BLaER1 treated with 17β-estradiol and CSF1 and Interleukin-3, amounts not matched to agents 10 nM and 100 nM (cell line): ENCODE data around the gene WIPF3.
"Not testable (repeated sequence)": the region's sequence is repeated elsewhere in the genome, so short reads cannot be mapped to it uniquely, and the experiment has no call there.

Experiments used
- H3K27ac ChIP-seq, 11 experiments: shearing (Covaris generic); formaldehyde crosslinking; 2 replicates each; pipeline ENCODE4 v1.8.1; 2022
- H3K27me3 ChIP-seq, 11 experiments: shearing (Covaris generic); formaldehyde crosslinking; 2 replicates each; pipeline ENCODE4 v1.8.1; 2022
- H3K36me3 ChIP-seq, 11 experiments: shearing (Covaris generic); formaldehyde crosslinking; 2 replicates each; pipeline ENCODE4 v1.8.1; 2022
- H3K4me1 ChIP-seq, 10 experiments: shearing (Covaris generic); formaldehyde crosslinking; 2 replicates each; pipeline ENCODE4 v1.8.1; 2022
- H3K4me2 ChIP-seq, 11 experiments: shearing (Covaris generic); formaldehyde crosslinking; 2 replicates each; pipeline ENCODE4 v1.8.1; 2022
- H3K4me3 ChIP-seq, 10 experiments: shearing (Covaris generic); formaldehyde crosslinking; 2 replicates each; pipeline ENCODE4 v1.8.1; 2022
- H3K9ac ChIP-seq, 11 experiments: shearing (Covaris generic); formaldehyde crosslinking; 2 replicates each; pipeline ENCODE4 v1.8.1; 2022
- H3K9me3 ChIP-seq, 11 experiments: shearing (Covaris generic); formaldehyde crosslinking; replicated peaks in 1 of 11; 2 replicates each; pipeline ENCODE4 v1.8.1; 2022
- H4K20me1 ChIP-seq, 11 experiments: shearing (Covaris generic); formaldehyde crosslinking; 2 replicates each; pipeline ENCODE4 v1.8.1; 2022
- Cebpa-rat ChIP-seq, 11 experiments: shearing (Covaris generic); IDR thresholded peaks; 2 replicates each; pipeline ENCODE4 v1.8.1; 2022

Gene WIPF3

DNA sequence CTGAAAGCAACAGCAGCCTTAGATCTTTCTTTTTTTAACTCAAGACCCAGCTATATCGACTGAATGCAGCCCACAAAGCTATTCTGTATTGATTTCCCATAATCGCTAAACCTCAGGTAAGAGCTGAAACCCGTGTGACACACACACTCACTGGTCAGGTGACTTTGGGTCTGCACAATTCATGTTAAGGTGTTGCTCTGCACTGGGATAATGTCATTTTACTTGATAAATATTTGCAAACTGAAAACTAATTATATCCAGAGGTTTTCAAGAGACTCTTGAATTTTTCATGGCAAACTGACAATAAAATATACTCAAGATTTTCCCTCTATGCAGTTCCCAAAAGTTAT is 150.2 kb downstream of the WIPF3 start:
- H3K27ac ChIP-seq = no peak overlapping the region
- no peaks in the 10 kb centered on the region for H3K36me3 ChIP-seq
- no peak overlapping the region for H3K9ac ChIP-seq
- H3K9me3 ChIP-seq = peaks cover 0 to 6% (median 3%) of the 10 kb centered on the region in 11 experiments; a peak in 15 of 22 replicates
- peaks cover 7 to 12% (median 10%) of the 10 kb centered on the region in 10 experiments for H3K4me1 ChIP-seq
- TF ChIP-seq Cebpa-rat (IDR thresholded peaks at IDR 0.05) = no peak
- peak overlapping the region; percentile 4 to 70 (median 47); a peak in 19 of 22 replicates for H3K4me2 ChIP-seq
- H3K4me3 ChIP-seq = no peak overlapping the region
- H4K20me1 ChIP-seq = no peaks in the 10 kb centered on the region
- no peaks in the 10 kb centered on the region for H3K27me3 ChIP-seq

DNA sequence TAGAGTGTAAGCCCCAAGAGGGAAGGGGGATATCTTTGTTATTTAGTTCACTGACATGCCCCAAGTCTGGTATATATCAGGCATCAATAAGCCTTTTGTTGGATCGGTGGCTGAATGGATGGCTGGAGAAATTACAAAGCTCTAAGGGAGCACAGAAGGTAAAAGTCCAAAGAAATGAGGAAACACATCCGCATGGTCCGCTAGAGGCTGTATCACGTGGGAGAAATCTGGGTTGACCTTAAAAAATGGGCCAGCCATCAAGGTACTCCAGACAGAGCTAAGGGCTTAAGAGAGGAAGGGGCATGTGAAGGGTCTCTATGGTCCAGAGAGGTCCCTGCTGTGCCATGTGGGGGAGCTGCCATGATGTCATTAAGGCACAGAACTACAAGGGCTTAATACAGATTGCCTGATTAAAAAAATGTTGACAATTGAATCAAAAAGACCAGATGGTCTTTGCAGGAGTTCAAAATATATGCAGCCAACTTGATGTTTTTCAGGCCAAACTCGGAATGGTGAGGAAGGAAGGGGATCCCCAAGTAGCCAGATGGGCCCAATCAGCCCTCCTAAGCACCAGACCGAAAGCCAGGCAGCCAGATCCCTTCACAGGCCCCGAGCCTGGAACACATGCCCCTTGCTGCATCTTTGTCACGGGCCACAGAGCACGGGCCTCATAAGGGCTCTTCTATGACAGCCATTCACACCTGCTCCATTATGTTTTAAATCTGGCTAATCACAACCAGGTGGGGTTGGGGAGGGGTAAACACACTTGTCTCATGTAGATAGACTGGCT is 151.4 kb downstream of the WIPF3 start:
- H3K4me1 ChIP-seq = peaks cover 7 to 12% (median 10%) of the 10 kb centered on the region in 10 experiments
- no peak overlapping the region for H3K4me3 ChIP-seq
- no peak overlapping the region for H3K9ac ChIP-seq
- no peak for TF ChIP-seq Cebpa-rat (IDR thresholded peaks at IDR 0.05)
- no peaks in the 10 kb centered on the region; a peak in 2 of 22 replicates for H3K9me3 ChIP-seq
- H3K27ac ChIP-seq = no peak overlapping the region
- no peaks in the 10 kb centered on the region for H3K36me3 ChIP-seq
- no peak overlapping the region for H3K4me2 ChIP-seq
- no peaks in the 10 kb centered on the region for H3K27me3 ChIP-seq
- H4K20me1 ChIP-seq = no peaks in the 10 kb centered on the region

DNA sequence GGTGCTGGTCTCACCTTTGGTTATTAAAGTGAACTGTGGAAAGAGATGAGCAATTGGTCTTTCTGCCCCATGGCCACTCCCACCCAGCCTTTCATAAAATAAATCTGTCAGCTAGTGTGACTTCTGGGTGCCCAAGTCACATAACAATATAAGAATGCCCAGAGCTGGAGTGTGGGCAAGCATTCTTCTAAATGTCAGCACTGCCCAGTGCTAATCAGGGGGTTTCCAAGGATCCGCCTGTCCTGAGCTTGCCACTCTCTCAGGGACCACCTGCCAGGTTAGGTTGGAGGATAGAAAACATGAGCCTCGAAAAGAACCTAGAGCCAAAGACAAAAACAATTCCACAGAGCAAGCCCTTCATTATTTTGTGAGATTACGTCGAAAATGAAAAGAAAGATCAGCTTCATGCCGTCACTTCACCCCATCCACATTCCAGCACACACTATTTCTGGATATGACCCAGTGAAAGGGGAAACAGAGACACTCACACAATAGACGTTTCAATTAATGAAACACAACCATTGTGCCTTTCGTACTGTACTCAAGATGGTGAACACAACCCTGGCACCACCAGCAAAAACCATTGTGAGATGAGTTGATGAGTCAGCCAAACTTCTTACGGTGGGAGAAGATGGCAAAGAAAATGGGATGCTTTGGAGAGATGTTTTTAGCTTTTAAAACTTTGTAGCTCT is 152.5 kb downstream of the WIPF3 start:
- Histone ChIP-seq H3K9ac (no peak overlapping the region), H3K27ac (no peak overlapping the region), H3K4me1 (peaks cover 7 to 12% (median 10%) of the 10 kb centered on the region in 10 experiments), H3K4me3 (no peak overlapping the region), H4K20me1 (no peaks in the 10 kb centered on the region), H3K4me2 (no peak overlapping the region), H3K9me3 (no peaks in the 10 kb centered on the region; a peak in 2 of 22 replicates), H3K36me3 (no peaks in the 10 kb centered on the region), H3K27me3 (no peaks in the 10 kb centered on the region)
- TF ChIP-seq Cebpa-rat (IDR thresholded peaks at IDR 0.05) = no peak

DNA sequence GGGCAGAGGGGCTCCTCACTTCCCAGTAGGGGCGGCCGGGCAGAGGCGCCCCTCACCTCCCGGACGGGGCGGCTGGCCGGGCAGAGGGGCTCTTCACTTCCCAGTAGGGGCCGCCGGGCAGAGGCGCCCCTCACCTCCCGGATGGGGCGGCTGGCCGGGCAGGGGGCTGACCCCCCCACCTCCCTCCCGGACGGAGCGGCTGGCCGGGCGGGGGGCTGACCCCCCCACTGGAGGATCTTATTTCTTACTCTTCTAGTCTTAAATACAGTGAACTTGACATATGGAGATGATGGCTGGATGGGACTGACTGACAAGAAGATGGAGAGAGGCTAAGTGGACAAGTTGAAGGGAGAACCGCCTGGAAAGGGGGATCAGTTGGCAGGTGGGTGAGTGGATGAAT is 155.3 kb downstream of the WIPF3 start:
- H3K27ac ChIP-seq, H3K4me1 ChIP-seq, H3K4me2 ChIP-seq, H3K27me3 ChIP-seq, H3K36me3 ChIP-seq, H3K9ac ChIP-seq, H3K4me3 ChIP-seq, H3K9me3 ChIP-seq, H4K20me1 ChIP-seq: not testable (repeated sequence)

DNA sequence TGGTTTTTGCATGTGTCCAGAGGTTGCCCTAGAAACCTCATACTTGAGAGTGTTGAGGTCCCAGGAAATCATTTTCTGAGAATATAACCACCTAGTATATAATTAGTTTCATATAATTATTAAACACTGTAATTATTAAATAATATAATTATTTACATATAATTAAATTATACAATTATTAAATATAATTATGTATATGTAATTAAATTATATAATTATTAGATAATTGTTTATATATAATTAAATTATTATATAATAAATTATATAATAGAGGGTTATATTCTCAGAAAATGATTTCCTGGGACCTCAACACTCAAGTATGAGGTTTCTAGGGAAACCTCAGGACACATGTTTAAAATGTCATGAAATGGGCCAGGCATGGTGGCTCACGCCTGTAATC is 155.7 kb downstream of the WIPF3 start:
- no peak for TF ChIP-seq Cebpa-rat (IDR thresholded peaks at IDR 0.05)
- no peaks in the 10 kb centered on the region for H3K36me3 ChIP-seq

DNA sequence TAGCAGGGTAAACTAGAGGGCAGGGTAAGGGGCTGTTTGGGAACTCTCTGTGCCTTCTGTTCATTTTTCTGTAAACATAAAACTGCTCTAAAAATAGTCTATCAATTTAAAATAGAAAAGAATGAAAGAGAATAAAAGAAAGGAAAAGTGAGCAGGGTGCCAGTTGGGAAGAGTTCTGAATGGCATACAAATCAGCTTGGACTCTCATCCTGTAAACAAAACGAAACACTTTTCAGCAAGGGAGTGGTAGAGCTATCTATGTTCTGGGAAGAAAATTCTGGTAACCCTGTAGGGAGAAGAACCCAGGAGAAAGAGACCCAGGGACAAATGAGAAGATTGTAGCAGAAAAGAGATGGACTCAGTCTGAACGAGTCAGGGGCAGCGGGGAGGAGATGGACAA is 158.7 kb downstream of the WIPF3 start:
- H3K27me3 ChIP-seq = no peaks in the 10 kb centered on the region
- no peaks in the 10 kb centered on the region for H3K36me3 ChIP-seq
- no peak overlapping the region for H3K4me2 ChIP-seq
- no peaks in the 10 kb centered on the region for H4K20me1 ChIP-seq
- TF ChIP-seq Cebpa-rat (IDR thresholded peaks at IDR 0.05) = no peak
- H3K9ac ChIP-seq = no peak overlapping the region
- peaks cover 0 to 6% (median 0%) of the 10 kb centered on the region in 11 experiments; a peak in 2 of 22 replicates for H3K9me3 ChIP-seq
- H3K27ac ChIP-seq = no peak overlapping the region
- no peak overlapping the region for H3K4me3 ChIP-seq
- H3K4me1 ChIP-seq = no peaks in the 10 kb centered on the region

More for the DNA sequence above, 155.7 kb downstream of the WIPF3 start:
- H3K4me3 ChIP-seq = no peak overlapping the region
- no peaks in the 10 kb centered on the region for H3K4me1 ChIP-seq
- no peak overlapping the region for H3K27ac ChIP-seq
- H3K4me2 ChIP-seq = no peak overlapping the region
- H3K9me3 ChIP-seq = no peaks in the 10 kb centered on the region; a peak in 2 of 22 replicates
- H3K27me3 ChIP-seq = no peaks in the 10 kb centered on the region
- no peaks in the 10 kb centered on the region for H4K20me1 ChIP-seq
- no peak overlapping the region for H3K9ac ChIP-seq
